H9 (cell line): ENCODE data around the gene RMI1. TPM values are rescaled to one million over a fixed set of nuclear protein-coding genes. Genes with fewer than 3 reads are reported as not detected.

Source experiments
- DNase-seq: peaks from one replicate; pipeline ENCODE4 v3.0.0-alpha.2; 2017
- H2AFZ ChIP-seq: one replicate; pipeline ENCODE4 v1.6.1; 2013; ENCODE audit warnings: mild to moderate bottlenecking, low read length, control low read depth, moderate library complexity
- H2AK5ac ChIP-seq: 2 replicates; pipeline ENCODE4 v1.6.1; 2013; ENCODE audit warnings: low read length, control low read depth, mixed read lengths; ENCODE audit not compliant: insufficient read length
- H2BK120ac ChIP-seq: one replicate; pipeline ENCODE4 v1.6.1; 2013; ENCODE audit warnings: low read depth, mild to moderate bottlenecking, low read length, control low read depth, inconsistent platforms; ENCODE audit not compliant: poor library complexity, severe bottlenecking
- H2BK12ac ChIP-seq: 2 replicates; pipeline ENCODE4 v1.6.1; 2013; ENCODE audit warnings: low read length, control low read depth, mixed read lengths, low read depth; ENCODE audit not compliant: insufficient read length
- H2BK15ac ChIP-seq: 2 replicates; pipeline ENCODE4 v1.6.1; 2013; ENCODE audit warnings: low read depth, low read length, control low read depth
- H2BK20ac ChIP-seq: one replicate; pipeline ENCODE4 v1.6.1; 2013; ENCODE audit warnings: low read depth, mild to moderate bottlenecking, low read length, control low read depth, inconsistent platforms; ENCODE audit not compliant: poor library complexity, severe bottlenecking
- H2BK5ac ChIP-seq: 2 replicates; pipeline ENCODE4 v1.6.1; 2013; ENCODE audit warnings: low read length, control low read depth, mixed read lengths; ENCODE audit not compliant: insufficient read length
- H3K14ac ChIP-seq: 2 replicates; pipeline ENCODE4 v1.6.1; 2013; ENCODE audit warnings: low read length, control low read depth; ENCODE audit not compliant: insufficient read depth
- H3K18ac ChIP-seq: 2 replicates; pipeline ENCODE4 v1.6.1; 2013; ENCODE audit warnings: low read depth, mild to moderate bottlenecking, mixed read lengths, low read length, control low read depth; ENCODE audit not compliant: insufficient read length
- H3K23ac ChIP-seq: 2 replicates; pipeline ENCODE4 v1.6.1; 2013; ENCODE audit warnings: low read length, control low read depth, mixed read lengths, low read depth; ENCODE audit not compliant: insufficient read length
- H3K23me2 ChIP-seq: 2 replicates; pipeline ENCODE4 v1.6.1; 2013; ENCODE audit warnings: low read depth, mild to moderate bottlenecking, mixed read lengths, low read length, control low read depth; ENCODE audit not compliant: insufficient read length, poor library complexity, severe bottlenecking
- H3K27ac ChIP-seq: 2 replicates; pipeline ENCODE4 v1.5.1; 2013; ENCODE audit warnings: low read length, control low read depth, mixed read lengths, low read depth; ENCODE audit not compliant: insufficient read length
- H3K27me3 ChIP-seq: 2 replicates; pipeline ENCODE4 v1.6.1; 2013; ENCODE audit warnings: low read length, control low read depth, inconsistent platforms; ENCODE audit not compliant: insufficient read depth
- H3K4ac ChIP-seq: 2 replicates; pipeline ENCODE4 v1.6.1; 2013; ENCODE audit warnings: low read depth, mild to moderate bottlenecking, control low read depth, inconsistent platforms, low read length, moderate library complexity
- H3K4me1 ChIP-seq: 2 replicates; pipeline ENCODE4 v1.6.1; 2013; ENCODE audit warnings: low read length, control low read depth, inconsistent platforms; ENCODE audit not compliant: insufficient read depth
- H3K4me2 ChIP-seq: 2 replicates; pipeline ENCODE4 v1.6.1; 2013; ENCODE audit warnings: low read length, control low read depth, mixed read lengths; ENCODE audit not compliant: insufficient read length, insufficient read depth
- H3K56ac ChIP-seq: 2 replicates; pipeline ENCODE4 v1.6.1; 2013; ENCODE audit warnings: low read depth, mild to moderate bottlenecking, mixed read lengths, low read length, control low read depth; ENCODE audit not compliant: insufficient read length
- H3K79me1 ChIP-seq: 2 replicates; pipeline ENCODE4 v1.6.1; 2013; ENCODE audit warnings: low read depth, mild to moderate bottlenecking, moderate library complexity, low read length, control low read depth, inconsistent platforms; ENCODE audit not compliant: insufficient read depth, poor library complexity, severe bottlenecking
- H3K79me2 ChIP-seq: 2 replicates; pipeline ENCODE4 v1.6.1; 2013; ENCODE audit warnings: low read length, control low read depth, inconsistent platforms; ENCODE audit not compliant: insufficient read depth
- H3K9ac ChIP-seq: 2 replicates; pipeline ENCODE4 v1.6.1; 2013; ENCODE audit warnings: low read length, control low read depth, mixed read lengths; ENCODE audit not compliant: insufficient read length; ENCODE audit errors: extremely low read depth
- H3K9me3 ChIP-seq: one replicate; pipeline ENCODE4 v1.6.1; 2013; ENCODE audit warnings: low read depth, low read length, inconsistent platforms; ENCODE audit not compliant: control insufficient read depth
- H3T11ph ChIP-seq: one replicate; pipeline ENCODE4 v1.6.1; 2013; ENCODE audit warnings: mild to moderate bottlenecking, low read length, control low read depth, inconsistent platforms
- H4K20me1 ChIP-seq: one replicate; pipeline ENCODE4 v1.6.1; 2013; ENCODE audit not compliant: control insufficient read depth, insufficient read length, insufficient read depth
- H4K5ac ChIP-seq: 2 replicates; pipeline ENCODE4 v1.6.1; 2013; ENCODE audit warnings: low read depth, mild to moderate bottlenecking, mixed read lengths, low read length, control low read depth; ENCODE audit not compliant: insufficient read length
- H4K8ac ChIP-seq: replicated peaks from 2 replicates; pipeline ENCODE4 v1.6.1; 2013; ENCODE audit warnings: low read length, control low read depth, mixed read lengths, low read depth; ENCODE audit not compliant: insufficient read length
- H4K91ac ChIP-seq: 2 replicates; pipeline ENCODE4 v1.6.1; 2013; ENCODE audit warnings: low read depth, mild to moderate bottlenecking, moderate library complexity, mixed read lengths, low read length, control low read depth; ENCODE audit not compliant: insufficient read length
- H3K27ac Mint-ChIP-seq, 3 experiments: 2 replicates in 2 of 3; 3 replicates in 1 of 3; pipeline ENCODE4 v1.8.0; 2020 to 2021; ENCODE audit warnings: mixed read lengths in 3 of 3, mild to moderate bottlenecking in 1 of 3, moderate library complexity in 1 of 3
- H3K27me3 Mint-ChIP-seq: 2 replicates; pipeline ENCODE4 v1.8.0; 2021; ENCODE audit warnings: low read depth, mild to moderate bottlenecking, moderate library complexity, mixed read lengths
- H3K36me3 Mint-ChIP-seq, 3 experiments: 2 replicates in 2 of 3; 3 replicates in 1 of 3; pipeline ENCODE4 v1.8.0; 2020 to 2021; ENCODE audit warnings: low read depth in 3 of 3, mixed read lengths in 3 of 3; ENCODE audit not compliant: insufficient read depth in 1 of 3
- H3K4me1 Mint-ChIP-seq, 2 experiments: 2 replicates each; pipeline ENCODE4 v1.8.0; 2020; ENCODE audit warnings: mixed read lengths in 2 of 2
- H3K4me3 Mint-ChIP-seq, 2 experiments: 2 replicates in 1 of 2; 3 replicates in 1 of 2; pipeline ENCODE4 v1.8.0; 2020 to 2021; ENCODE audit warnings: mild to moderate bottlenecking in 2 of 2, mixed read lengths in 2 of 2, moderate library complexity in 1 of 2
- H3K9me3 Mint-ChIP-seq, 2 experiments: 2 replicates in 1 of 2; 3 replicates in 1 of 2; pipeline ENCODE4 v1.8.0; 2020; ENCODE audit warnings: mild to moderate bottlenecking in 2 of 2, mixed read lengths in 2 of 2, moderate library complexity in 1 of 2
- WGBS: extraction: QIAGEN DNeasy Blood & Tissue Kit; methylation state at CpG from one replicate; pipeline ENCODE4 v1.1.7; 2013; ENCODE audit warnings: missing lambda C conversion rate, low lambda C conversion rate, mixed read lengths; ENCODE audit not compliant: insufficient read length; ENCODE audit errors: extremely low coverage; 5-methylcytosine and 5-hydroxymethylcytosine counted together
- total RNA-seq: library from RNA; stranded (reverse); gene quantifications from 2 replicates; pipeline ENCODE4 v1.2.1, GENCODE V29; 2021
- TF ChIP-seq, protein P1 (sequence below): fragments of 200-600 bp; sonication (generic); conservative IDR thresholded peaks from 3 replicates; pipeline ENCODE4 v1.8.0; 2021; ENCODE audit warnings: antibody characterized with exemption, mild to moderate bottlenecking

Gene RMI1
- total RNA-seq, 1 experiment from 2014 or later, result 22.4 TPM

DNA sequence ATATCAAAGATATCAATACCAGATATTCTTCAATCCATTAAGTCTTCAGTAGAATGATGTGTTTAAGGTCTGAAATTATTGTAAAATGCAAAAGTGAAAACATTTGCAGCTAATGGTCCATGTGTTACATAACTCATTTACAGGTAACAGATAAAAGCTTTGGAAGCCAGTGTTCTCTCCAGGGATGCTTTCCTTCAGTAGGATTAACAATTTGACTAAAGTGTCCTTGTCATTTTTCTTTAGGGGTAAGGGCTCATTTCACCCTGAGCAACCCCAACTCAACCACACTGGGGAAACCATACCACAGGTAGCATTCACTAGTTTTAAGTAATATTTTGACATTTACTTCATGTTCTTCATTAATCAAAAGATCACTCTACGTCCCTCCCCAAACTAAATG, 13.5 kb upstream of the RMI1 start:
- DNase-seq, result no peak
- Mint-ChIP-seq H3K4me1 (no peaks in the 10 kb centered on the region; a peak in 1 of 4 replicates), H3K36me3 (peaks cover 42 to 59% (median 52%) of the 10 kb centered on the region in 3 experiments; a peak in 6 of 7 replicates), H3K27ac (peak overlapping the region in 1 of 3 experiments; percentile 76; a peak in 2 of 7 replicates), H3K4me3 (no peak overlapping the region), H3K27me3 (peaks cover 5% of the 10 kb centered on the region), H3K9me3 (no peaks in the 10 kb centered on the region)
- Histone ChIP-seq H3K27me3 (no peaks in the 10 kb centered on the region), H4K91ac (no peak overlapping the region), H4K5ac (no peak overlapping the region), H3K9ac (no peak overlapping the region), H3K23me2 (no peaks in the 10 kb centered on the region), H3K14ac (no peak overlapping the region), H3K23ac (no peak overlapping the region), H2BK120ac (no peak overlapping the region), H3K27ac (no peak overlapping the region), H3K9me3 (no peaks in the 10 kb centered on the region), H3K4me2 (no peak overlapping the region), H2BK5ac (no peak overlapping the region), H2BK12ac (no peak overlapping the region), H4K20me1 (no peaks in the 10 kb centered on the region), H3K4me1 (no peaks in the 10 kb centered on the region), H3K79me1 (no peaks in the 10 kb centered on the region), H2BK20ac (no peak overlapping the region), H3K4ac (no peak overlapping the region), H2AFZ (no peak overlapping the region), H3K56ac (no peak overlapping the region), H3K79me2 (no peaks in the 10 kb centered on the region), H3K18ac (no peak overlapping the region), H3T11ph (no peak overlapping the region), H2AK5ac (no peak overlapping the region), H2BK15ac (no peak overlapping the region), H4K8ac (no peak overlapping the region)
- TF ChIP-seq, protein P1, sequence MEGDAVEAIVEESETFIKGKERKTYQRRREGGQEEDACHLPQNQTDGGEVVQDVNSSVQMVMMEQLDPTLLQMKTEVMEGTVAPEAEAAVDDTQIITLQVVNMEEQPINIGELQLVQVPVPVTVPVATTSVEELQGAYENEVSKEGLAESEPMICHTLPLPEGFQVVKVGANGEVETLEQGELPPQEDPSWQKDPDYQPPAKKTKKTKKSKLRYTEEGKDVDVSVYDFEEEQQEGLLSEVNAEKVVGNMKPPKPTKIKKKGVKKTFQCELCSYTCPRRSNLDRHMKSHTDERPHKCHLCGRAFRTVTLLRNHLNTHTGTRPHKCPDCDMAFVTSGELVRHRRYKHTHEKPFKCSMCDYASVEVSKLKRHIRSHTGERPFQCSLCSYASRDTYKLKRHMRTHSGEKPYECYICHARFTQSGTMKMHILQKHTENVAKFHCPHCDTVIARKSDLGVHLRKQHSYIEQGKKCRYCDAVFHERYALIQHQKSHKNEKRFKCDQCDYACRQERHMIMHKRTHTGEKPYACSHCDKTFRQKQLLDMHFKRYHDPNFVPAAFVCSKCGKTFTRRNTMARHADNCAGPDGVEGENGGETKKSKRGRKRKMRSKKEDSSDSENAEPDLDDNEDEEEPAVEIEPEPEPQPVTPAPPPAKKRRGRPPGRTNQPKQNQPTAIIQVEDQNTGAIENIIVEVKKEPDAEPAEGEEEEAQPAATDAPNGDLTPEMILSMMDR, result no peak
- WGBS, result no CpG with 5 or more reads among the region's 1 CpG
